NCI-H2227 (cell line): ENCODE results near the gene RAB40A.
"Not testable (repeated sequence)": the region's sequence is repeated elsewhere in the genome, so short reads cannot be mapped to it uniquely, and the experiment has no call there.

Source experiments
- DNase-seq: peaks from one replicate; lab custom pipeline; 2025; ENCODE audit not compliant: unreplicated experiment; lab: John Stamatoyannopoulos, UW

RAB40A gene

DNA sequence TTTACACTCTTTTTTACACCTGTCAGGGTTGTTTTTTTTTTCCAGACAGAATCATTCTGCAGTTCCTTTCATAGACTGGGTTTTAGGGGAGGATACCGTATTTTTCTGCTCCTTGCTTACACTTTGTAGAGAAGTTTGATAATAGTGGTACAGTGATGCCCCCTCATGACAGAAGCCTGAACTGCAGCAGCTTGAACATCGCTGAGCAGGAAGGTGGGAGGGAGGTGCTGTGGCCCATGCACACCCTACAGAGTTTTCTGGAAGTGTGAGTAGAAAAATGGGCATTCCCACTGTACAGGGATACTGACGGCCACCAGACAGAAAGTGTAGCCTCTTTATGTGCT, 54.5 kb downstream of the RAB40A start:
- DNase-seq = peak; percentile 90

DNA sequence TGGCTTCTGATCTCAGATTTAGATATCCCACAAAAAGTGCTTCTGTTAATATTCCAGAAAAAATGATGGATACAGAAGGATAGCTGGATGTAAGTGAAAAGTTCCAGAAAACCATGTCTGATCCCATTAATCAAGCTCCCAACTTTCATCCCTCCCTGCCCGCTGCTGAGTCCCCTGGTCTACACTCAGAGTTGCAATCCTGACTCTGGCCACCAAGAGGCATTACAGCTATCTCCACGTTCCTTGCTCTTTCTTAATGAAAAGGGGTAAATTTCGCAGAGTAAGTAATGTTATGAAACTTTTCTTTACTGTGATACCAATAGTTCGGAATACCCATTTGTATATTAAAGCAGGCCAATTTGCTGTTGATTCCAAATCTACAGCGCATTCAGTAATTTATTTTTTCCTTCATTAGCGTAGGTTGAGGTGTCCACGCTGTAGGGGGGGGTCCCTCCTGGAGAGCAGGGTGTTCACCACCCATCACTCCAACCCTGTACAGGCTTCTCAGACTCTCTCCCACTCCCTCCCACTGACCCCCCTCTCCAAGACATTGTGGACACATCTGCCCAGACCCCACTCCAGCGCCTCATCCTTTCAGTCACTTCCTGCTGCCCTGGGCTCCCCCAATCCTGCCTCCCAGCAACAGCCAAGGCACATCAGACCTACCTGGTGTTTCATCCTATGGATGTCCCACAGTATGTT, 55.1 kb downstream of the RAB40A start:
- DNase-seq = peak; percentile 28

DNA sequence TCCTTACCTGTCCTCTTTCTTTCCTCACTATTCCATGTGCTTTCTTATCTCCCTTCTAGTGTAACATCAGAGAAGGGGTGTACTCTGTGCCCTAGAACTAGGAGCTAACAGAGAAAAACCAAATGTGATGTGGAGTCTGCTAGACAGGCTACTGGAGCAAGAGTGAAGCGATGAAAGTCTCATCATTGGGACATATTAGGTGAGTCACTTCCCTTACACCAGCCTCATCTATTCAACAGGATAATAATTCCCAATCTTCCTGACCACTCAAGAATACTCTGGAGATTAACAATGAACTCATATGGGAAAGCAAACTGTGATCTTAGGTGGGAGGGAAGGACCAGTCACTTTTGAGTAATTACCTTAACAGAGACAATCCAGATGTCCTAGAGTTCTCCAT, 58.1 kb downstream of the RAB40A start:
- DNase-seq = no peak

DNA sequence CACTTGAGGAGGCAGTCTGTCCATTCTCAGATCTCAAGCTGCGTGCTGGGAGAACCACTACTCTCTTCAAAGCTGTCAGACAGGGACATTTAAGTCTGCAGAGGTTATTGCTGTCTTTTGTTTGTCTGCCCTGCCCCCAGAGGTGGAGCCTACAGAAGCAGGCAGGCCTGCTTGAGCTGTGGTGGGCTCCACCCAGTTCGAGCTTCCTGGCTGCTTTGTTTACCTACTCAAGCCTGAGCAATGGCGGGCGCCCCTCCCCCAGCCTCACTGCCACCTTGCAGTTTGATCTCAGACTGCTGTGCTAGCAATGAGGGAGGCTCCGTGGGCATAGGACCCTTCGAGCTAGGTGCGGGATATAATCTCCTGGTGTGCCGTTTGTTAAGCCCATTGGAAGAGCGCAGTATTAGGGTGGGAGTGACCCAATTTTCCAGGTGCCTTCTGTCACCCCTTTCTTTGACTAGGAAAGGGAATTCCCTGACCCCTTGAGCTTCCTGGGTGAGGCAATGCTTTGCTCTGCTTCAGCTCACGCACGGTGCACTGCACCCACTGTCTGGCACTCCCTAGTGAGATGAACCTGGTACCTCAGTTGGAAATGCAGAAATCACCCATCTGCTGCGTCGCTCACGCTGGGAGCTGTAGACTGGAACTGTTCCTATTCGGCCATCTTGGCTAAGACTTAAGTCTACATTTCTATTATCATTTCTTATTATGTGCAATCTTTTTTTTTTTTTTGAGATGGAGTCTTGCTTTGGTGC, 59.1 kb downstream of the RAB40A start:
- not testable (repeated sequence) for DNase-seq

DNA sequence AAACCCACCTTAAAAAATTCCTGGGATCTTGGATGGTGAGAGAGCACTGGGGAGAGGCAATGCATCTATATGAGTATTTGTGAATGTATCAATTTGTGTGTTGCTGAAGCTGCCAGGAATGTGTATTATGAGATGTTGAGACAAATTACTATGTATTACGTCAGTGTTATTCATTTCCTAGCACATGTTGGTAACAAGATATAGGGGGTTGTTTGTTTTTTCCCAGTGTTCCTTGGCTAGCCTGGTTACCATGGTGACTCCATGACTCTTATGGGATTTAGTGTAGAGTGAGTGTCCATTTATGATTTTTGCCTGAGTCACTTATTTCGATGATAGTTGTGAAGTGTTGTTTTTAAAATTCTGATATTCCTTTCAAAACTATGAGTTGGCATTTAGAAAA, 65.6 kb downstream of the RAB40A start:
- peak; percentile 9 for DNase-seq
